CD4-positive, alpha-beta T cell treated with Interferon gamma for 1 hour (primary cell): ENCODE data around the gene ATP8A2.

Experiments used
- DNase-seq: peaks from one replicate; pipeline ENCODE4 v3.0.0-alpha.2; 2020

Gene ATP8A2

DNA sequence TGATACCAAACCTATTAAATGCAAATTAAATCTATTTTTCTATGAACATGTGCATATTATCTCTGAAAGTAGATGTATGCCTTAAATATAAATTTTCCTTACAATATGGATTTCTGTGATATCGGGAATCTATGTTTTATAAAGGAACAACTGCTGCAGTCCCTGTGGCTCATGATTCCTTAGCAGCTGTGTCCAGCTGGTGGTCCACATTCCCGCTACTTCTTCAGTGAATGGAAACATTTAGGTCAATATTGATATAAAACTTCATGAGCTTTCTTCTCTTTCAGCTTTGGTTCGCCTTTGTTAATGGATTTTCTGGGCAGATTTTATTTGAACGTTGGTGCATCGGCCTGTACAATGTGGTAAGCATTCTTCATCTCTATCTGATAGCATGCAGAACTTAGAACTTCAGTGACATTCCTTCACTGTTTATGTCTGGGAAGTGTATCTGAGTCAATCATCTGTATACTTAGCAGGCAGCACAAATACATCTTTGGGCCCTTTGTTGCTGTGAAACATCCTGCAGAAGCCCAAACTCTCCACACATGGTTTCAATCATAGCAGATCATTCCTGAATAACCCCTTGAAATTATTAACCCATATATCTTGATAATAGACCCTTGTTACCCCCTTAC, 456.2 kb downstream of the ATP8A2 start:
- DNase-seq, result no peak

DNA sequence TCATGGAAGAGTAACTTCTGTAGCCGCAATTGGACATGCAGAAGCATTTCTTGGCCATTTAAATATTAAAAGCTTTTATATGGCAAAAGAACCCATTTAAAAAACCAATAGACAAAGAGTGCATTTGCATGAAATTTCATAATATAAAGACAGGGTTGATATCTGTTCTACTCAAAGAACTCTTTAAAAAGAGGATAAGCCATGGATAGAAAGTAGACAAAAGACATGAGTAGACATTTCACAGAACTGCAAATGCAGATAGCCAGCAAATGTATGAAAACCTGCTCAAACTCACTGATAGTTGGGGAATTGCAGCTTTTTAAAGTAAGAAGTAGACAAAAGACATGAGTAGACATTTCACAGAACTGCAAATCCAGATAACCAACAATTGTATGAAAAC, 462.0 kb downstream of the ATP8A2 start:
- no peak for DNase-seq

DNA sequence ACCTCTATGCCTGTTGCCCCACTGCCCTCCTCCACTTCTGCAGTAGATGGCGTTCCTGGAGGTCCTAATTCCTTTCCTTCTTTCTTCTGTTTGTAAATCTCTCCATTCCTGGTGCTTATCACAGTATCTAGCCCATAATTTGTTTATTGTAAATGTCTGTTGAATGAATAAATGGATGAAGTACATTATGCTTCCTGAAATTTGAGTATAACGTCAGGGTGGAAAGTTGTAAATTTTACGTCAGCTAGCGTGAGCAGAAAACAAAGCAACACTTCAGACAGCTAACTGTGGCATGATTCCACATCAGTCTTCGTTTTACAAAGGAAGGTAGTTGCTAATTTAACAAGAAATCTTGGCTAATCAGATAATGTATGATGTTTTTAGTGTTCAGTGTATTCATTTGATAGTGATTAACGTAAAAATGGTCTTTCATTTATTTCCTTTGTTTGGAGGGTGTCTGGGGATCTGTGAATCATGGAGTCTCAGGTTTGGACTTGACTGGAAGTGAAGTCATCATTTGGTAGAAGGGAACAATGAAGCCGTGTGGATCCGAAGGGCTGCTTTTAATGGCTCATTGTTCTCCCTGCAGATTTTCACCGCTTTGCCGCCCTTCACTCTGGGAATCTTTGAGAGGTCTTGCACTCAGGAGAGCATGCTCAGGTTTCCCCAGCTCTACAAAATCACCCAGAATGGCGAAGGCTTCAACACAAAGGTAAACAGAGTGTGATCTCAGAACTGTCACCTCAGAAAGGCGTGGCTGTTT, 465.0 kb downstream of the ATP8A2 start:
- DNase-seq, result no peak

GRCh38 chr13:25839371-25839770, 467.6 kb downstream of the ATP8A2 start:
- DNase-seq, result no peak

GRCh38 chr13:25840261-25840660, 468.5 kb downstream of the ATP8A2 start:
- no peak for DNase-seq

DNA sequence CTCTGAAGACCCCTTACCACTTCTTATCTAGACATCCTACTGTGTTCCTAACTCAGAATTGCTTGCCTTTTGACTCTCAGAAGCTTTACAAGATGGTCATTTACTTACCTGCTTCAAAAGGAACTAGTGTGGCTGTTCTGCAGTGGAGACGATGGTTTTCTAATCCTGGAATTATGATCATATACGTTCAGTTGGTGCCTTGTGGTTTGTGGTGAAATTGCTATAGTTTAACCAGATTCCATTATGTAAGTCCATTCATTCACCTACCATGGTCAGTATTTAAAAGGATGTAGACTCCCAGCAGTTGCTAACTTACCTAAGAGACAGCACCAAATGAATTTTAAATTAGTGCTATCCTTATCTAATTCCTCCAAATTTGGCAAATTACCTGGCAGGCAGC, 469.2 kb downstream of the ATP8A2 start:
- DNase-seq, result no peak

- DNase-seq, result no peak
These were observed 471.9 kb downstream of the ATP8A2 start for GRCh38 chr13:25843692-25844091.

DNA sequence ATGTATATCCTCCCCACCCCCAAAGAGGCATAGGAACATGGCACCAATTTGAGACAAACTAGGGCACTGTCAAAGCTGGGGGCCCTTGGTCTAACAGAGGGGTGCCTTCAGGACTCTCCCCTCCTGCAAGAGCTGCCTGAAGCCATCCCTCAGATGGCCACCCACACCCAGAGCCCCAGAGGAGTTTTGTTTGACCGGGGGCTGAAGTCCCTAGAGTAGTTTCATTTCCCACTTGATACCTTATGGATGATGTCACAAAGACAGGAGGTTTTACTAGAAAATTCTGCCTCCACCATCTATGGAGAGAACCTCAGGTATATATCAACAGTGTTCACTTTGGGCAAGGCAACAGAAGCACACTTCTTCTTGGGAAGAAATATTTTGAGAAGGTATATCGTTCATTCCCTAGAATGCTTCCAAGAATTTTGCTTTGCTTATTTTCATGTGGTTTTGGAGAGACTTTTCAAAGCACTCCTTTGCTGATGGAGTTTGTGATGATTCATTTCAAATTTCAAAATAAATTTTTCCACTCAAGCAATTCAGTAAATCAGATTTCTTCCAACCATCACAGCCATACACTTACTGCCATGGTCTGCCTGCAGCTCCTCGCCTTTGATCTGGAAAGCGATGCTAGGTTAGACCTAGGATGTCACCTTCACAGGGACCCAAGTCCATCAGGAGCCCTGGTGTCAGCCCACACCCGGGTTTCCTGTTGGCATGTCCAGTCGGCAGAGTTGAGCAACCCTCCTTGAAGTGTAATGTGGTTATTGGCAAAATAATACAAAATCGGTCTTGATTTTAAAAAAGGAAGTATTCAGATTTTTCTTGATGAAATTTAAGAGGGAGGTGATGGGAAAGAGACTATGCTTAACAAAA, 473.0 kb downstream of the ATP8A2 start:
- DNase-seq, result no peak

DNA sequence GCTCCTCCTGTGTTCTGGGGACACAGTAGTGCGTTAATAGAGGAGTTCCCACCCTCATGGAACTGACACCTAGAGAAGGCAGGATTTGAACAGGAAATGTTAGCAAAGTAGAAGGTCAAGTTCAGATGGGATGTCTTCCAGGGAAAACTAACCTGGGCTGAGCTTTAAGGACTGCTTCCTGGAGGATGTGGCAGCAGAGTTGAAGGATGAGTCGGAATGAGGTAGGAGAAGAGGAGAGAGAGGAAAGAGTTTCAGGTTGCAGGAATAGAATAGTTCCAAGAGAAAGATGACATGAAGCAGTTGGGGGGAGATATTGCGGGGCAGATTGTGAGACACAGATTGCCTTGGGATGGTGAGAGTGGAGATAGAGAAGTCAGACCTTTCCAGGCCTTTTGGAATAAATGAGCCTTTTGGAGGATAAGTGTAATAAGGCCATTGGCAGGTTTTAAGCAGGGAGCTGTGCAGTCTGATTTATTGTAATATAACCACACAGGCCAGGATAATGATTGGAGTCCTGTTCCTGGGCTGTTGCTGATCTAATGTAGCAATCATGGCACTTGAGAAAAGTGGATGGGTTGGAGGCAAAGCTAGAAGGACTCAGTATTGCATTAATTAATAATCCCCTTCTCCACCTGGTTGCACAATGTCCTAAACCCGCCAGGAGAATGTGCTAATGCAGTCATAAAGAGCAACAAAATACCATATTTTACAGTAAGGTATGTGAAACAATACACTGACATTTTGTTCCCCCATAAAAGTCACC, 474.6 kb downstream of the ATP8A2 start:
- DNase-seq, result no peak

DNA sequence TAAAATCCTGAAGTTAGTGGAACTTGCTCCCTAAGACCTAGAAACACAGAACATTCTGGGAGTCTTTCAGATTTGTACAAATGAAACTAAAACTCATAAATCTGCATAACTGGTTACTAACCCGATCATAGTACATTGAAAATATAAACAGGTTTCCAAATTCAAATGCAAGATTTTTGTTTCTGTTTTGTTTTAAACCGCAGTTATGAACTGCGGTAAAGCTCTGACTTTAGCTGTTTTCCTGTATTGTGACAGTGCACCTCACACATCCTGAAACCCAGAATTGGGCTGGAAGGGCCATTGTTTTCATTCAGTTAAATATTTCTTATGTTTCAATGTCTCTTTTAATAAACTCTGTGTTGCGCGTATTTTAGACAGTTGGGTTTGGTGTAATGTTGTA, 475.4 kb downstream of the ATP8A2 start:
- DNase-seq, result no peak

DNA sequence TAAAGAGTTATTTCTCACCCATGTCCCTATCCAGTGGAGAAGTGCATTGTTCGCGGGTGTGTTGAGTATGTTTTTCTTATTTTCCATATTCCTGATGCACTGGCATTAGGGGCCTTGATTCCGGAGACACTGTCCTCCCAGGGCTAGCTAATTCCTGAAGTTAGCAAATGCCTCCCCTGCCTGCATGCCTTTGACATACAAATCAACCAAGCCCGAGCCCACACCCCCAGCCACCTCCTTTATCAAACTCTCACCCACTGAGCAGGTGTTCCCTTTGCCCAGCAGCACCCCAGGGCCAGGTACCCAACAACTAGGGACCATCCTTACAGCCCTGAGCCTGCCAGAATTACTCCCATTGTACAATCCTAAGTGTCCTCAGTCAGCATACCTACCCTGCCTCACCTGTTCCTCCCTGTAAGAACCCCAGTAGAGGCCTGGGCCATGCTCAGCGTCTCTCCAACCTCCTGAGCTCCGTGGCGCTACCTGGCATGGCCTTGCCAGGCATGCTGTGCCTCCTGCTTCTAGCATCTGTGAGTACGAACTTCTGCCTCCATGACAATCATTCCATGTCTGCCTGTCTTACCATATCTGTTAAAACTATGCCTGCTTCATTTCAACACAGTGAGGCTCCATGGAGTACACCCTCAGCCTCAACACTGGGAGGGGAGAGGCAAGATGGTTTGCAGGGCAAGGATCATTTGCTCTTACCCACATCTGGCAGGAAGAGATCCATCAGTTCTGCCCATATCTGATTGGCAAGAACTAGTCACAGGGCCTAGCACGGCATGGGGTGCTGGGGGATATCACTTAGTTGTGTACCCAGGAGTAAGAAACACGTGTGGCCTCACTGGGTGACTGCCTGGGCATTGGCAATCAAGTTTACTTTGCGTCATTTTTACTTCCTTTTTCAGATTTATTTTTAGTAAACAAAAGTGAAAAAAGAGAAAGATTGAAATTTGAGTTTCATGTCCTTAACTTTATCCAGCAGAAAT, 476.2 kb downstream of the ATP8A2 start:
- peak; percentile 32 for DNase-seq

GRCh38 chr13:25848812-25849745, 477.3 kb downstream of the ATP8A2 start:
- DNase-seq, result no peak

DNA sequence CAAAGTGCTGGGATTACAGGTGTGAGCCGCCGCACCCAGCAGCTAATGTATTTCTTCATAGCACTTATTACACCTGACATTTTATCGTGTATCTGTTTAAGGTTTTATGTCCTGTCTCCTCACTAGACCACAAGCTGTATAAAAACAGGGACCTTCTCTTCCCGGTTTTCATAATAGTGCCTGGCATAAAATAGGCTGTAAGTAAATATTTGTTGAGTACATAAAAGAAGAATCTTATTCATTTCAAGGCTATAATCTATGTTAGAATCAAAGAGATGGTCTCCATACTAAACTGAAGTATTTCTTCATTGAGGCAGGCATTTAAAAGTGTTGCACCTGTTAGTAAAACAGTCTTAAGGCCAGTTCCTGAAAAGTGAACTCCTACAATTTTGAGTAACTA, 486.1 kb downstream of the ATP8A2 start:
- DNase-seq, result no peak

- no peak for DNase-seq
These were observed 487.8 kb downstream of the ATP8A2 start for GRCh38 chr13:25859528-25859927.

DNA sequence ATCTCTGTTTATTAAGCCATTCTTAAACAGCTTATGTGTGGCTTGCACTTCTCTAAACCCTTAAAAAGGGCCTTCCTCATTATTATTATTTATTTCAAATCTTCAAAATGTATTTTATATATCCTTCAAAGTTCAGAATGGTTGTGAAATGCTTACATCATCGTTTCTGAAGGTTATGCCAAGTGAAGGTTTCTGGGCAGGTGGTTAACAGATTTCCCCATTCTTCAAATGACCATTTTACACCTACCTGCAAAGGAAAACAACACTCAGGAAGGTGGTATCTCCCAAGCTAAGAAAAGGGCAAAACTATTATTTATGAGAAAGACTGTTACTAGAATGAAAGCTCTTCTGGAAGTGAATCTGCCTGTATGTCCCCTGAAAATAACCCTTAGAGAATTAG, 488.5 kb downstream of the ATP8A2 start:
- DNase-seq, result no peak

GRCh38 chr13:25860862-25861261, 489.1 kb downstream of the ATP8A2 start:
- DNase-seq, result no peak

DNA sequence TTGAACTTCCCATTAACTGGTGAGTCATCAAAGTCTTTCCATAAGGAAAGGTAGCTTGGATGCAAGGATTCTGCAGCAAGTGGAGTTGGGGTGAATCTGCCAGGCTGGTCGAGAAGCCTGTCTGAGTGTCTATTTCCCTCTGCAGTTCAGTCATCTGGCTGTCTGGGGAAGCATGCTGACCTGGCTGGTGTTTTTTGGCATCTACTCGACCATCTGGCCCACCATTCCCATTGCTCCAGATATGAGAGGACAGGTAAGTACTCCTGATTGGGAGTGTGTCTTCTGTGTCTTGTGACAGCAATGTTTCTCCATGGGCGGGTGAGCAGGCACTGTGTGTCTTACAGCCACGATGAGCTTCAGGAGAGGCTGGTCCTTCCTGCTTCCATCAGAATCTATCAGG, 490.4 kb downstream of the ATP8A2 start:
- DNase-seq, result no peak

DNA sequence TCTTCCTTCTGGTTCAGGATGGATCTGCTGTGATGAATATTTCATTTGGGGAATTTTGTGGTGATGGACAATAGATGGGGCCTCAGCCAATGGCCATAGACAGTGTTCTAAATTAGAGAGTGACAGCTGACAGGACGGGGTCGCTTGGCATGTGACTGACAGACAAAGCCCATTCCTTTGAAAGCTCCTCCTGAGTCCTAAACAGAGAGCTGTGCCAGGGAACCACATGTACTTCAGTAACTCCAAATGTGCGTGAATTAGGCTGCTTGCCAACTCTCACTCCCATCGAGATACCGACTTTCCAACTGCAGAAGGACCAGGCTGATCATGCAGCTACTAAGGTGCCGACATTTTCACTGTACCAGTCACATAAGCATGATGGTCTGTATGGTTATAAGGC, 492.3 kb downstream of the ATP8A2 start:
- no peak for DNase-seq

DNA sequence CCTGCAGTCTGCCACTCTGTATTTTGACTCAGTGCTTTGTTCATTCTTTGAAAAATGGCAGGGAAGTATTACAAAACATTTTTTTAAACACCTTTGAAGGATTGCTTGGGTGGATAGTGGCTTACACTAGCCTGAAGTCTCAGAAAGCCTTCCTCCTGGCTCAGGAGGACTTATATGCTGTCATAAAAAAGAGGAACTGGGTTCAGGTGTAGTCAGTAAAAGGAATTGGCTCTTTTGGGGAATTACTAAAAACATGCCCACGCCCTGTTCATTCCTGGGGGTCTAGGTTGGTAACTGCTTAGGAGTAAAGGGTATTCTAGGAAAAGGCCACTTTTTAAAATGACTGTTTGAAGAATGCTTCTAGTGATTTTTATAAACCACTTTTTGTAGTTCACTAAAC, 493.2 kb downstream of the ATP8A2 start:
- no peak for DNase-seq

GRCh38 chr13:25865391-25865790, 493.6 kb downstream of the ATP8A2 start:
- DNase-seq, result no peak

DNA sequence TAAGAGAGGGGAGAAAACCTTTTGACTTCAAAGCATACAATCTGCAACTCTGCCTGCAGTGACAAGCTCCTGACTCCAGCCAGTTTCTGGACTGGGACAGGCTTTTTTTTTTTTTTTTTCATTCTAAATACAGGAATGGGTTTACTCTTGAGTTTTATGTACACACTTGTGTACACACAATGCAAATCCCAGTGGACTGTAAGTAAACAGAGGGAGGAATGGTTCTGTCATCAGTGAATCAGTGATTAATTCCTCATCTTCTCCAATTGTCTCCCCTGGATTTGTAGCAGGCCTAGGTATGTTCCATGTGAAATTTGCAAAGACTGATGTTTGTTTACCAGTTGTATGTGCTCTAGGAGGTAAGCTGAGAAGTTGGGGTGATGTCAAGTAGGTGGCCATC, 495.3 kb downstream of the ATP8A2 start:
- DNase-seq, result no peak
